IPS-18c (cell line): ENCODE measurements around the gene NTRK2.

Source experiments
- H3K4me3 ChIP-seq: 2 replicates; pipeline ENCODE4 v1.7.0; 2013; ENCODE audit warnings: low read depth, mild to moderate bottlenecking, low read length, moderate library complexity; ENCODE audit not compliant: insufficient read depth
- H3K9me3 ChIP-seq: one replicate; pipeline ENCODE4 v1.6.1; 2013; ENCODE audit warnings: mild to moderate bottlenecking, low read length, moderate library complexity; ENCODE audit not compliant: control insufficient read depth, insufficient read depth

NTRK2 gene

DNA sequence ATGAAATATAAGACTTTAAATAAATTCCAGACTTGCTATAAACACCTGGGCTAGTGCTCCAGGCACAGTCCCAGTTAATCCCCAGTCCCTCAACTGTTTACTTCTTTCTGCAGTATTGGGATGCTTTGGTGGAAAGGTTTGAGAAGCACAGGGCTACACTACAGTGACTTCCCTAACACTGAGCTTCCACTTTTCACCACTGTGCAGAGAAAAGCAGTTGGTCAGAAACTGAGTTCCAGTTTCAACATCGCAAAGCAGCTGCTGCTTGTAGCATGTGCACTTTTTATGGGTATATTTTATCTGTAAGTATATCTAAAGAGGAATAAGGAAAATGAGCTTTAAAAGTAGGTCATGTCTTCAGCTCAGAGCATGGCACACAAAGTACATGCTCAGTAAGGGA, 339.7 kb downstream of the NTRK2 start:
- no peak overlapping the region for H3K4me3 ChIP-seq
- no peaks in the 10 kb centered on the region for H3K9me3 ChIP-seq

GRCh38 chr9:85013703-85014102, 344.2 kb downstream of the NTRK2 start:
- H3K9me3 ChIP-seq = no peaks in the 10 kb centered on the region
- H3K4me3 ChIP-seq = no peak overlapping the region

GRCh38 chr9:85014292-85014691, 344.8 kb downstream of the NTRK2 start:
- Histone ChIP-seq H3K9me3 (no peaks in the 10 kb centered on the region), H3K4me3 (no peak overlapping the region)

DNA sequence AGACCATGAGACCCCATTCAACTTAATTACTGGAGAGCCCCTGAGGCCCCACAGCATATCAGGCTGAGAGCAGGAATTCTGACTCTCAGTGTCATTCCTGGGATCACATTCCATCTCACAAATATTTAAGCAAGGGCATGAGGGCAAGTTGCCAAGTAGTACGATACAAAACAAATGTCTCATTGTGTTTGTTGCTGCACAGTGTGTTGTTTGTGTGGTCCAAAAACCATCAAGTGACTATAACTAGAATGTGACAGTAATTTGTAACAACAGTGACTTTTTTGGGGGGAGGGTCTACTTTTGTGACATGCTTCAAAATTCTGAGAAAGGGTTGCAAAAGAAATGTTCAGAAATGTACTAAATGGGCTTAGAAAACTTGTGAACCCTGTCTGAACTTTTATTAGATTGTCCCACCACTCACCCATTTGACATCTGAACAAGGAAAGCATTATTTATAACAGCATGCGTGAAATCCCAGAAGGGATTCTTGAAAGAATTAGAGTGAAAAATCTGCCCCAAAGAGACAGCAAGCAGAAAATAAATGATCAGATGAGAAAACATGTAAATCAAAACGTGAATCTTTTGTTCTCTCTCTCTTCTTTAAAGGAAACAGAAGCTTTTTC, 347.0 kb downstream of the NTRK2 start:
- Histone ChIP-seq H3K9me3 (no peaks in the 10 kb centered on the region), H3K4me3 (no peak overlapping the region)

DNA sequence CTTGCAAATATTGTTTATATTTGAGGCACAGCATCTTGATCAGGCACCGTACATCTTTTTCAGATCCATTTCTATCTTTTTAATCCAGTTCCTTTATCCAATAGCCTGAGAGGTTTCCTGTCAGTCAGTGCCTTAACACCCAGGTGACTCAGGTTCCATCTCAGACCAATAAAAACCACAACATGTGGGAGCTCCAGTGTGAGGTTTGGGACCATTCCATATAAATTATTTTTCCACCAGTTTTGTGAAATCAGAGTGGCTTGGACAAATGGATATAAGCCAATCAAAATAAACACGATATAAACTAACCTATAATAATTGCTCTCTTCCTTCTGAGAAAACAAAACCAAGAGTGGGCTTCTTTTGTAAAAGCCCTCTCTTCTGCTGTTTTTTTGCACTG, 351.3 kb downstream of the NTRK2 start:
- H3K9me3 ChIP-seq = no peaks in the 10 kb centered on the region
- no peak overlapping the region for H3K4me3 ChIP-seq

DNA sequence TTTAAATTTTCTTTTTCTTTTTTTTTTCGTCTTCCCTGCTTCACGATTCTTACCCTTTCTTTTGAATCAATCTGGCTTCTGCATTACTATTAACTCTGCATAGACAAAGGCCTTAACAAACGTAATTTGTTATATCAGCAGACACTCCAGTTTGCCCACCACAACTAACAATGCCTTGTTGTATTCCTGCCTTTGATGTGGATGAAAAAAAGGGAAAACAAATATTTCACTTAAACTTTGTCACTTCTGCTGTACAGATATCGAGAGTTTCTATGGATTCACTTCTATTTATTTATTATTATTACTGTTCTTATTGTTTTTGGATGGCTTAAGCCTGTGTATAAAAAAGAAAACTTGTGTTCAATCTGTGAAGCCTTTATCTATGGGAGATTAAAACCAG, 352.2 kb downstream of the NTRK2 start:
- Histone ChIP-seq H3K9me3 (no peaks in the 10 kb centered on the region), H3K4me3 (no peak overlapping the region)

DNA sequence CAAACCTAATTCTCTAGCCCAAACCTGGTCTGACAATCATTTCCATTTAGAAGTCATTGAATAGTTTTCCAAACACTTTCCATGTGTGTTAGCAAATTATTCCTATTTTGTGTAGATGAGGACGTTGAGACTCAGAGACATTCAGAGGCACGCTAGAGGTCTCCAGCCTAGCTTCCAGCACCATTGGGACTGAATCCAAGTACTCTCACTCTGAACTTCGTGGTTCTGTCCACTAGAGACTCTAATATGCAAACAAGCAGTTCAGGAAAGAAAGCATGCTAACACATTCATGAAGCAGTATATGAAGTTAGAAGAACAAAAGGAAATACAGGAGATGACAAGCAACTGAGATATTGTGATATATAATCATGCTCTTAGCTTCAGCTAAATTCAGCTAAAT, 354.8 kb downstream of the NTRK2 start:
- no peak overlapping the region for H3K4me3 ChIP-seq
- H3K9me3 ChIP-seq = no peaks in the 10 kb centered on the region

DNA sequence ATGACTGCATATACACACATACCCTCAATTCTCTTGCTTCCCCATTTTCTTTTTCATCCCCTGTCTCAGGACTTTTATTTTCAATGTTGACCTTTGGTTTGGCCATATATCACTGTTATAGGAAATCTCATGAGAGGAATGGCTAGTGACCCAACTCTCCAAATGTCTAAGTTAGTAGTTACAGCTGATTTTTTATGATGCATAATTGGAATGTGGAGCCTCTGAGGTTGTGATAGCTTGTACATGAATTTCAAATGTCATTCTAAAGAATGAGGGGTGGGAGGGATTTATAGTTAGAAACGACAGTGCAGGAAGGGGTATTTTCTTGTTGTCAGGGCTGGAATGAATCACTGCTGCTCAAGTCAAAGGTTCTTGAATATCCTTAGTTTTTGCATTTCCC, 356.1 kb downstream of the NTRK2 start:
- H3K4me3 ChIP-seq = no peak overlapping the region

DNA sequence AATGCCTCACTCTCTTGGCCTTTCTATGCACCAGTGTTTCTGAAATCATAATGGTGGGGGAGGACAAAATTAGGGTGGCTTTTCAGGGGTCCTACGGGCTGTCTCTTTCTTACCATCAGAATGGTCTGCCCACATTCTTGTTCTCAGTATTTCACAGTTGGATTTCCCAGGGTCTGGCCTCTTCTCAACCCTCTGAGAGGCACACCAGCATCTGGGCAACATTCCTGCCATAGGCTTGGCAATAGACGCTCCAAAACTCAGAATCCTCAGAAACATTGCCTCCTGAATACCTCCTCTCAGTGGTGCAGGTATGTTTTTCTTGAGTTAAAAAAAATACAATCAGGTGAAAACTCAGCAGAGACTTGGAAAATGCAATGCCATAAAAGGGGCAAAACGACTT, 358.3 kb downstream of the NTRK2 start:
- Histone ChIP-seq H3K4me3 (no peak overlapping the region), H3K9me3 (no peaks in the 10 kb centered on the region)

More for the DNA sequence above, 356.1 kb downstream of the NTRK2 start:
- no peaks in the 10 kb centered on the region for H3K9me3 ChIP-seq

DNA sequence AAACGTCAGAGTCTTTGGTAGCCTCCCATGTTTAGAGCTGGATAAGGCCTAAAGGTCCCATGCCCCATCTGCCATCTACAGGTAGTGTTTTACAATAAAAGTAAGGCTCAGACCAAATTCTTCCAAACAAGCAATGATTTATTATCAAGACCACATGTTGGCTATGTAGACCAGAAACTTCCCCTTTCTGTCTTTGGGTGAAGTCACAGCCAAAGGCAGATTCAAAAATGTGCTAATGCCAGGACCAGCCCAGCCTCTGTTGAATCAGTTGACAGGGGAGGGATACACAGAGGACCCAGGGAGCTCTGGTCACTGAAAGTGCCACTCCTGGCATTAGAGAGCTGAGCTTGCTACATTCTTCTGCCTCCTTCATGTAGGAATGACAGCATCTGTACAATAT, 360.8 kb downstream of the NTRK2 start:
- no peak overlapping the region for H3K4me3 ChIP-seq
- no peaks in the 10 kb centered on the region for H3K9me3 ChIP-seq

- Histone ChIP-seq H3K4me3 (no peak overlapping the region), H3K9me3 (no peaks in the 10 kb centered on the region)
Measured at GRCh38 chr9:85036496-85036895, 367.0 kb downstream of the NTRK2 start.

- no peaks in the 10 kb centered on the region for H3K9me3 ChIP-seq
- no peak overlapping the region for H3K4me3 ChIP-seq
Measured at GRCh38 chr9:85038061-85038460, 368.5 kb downstream of the NTRK2 start.

DNA sequence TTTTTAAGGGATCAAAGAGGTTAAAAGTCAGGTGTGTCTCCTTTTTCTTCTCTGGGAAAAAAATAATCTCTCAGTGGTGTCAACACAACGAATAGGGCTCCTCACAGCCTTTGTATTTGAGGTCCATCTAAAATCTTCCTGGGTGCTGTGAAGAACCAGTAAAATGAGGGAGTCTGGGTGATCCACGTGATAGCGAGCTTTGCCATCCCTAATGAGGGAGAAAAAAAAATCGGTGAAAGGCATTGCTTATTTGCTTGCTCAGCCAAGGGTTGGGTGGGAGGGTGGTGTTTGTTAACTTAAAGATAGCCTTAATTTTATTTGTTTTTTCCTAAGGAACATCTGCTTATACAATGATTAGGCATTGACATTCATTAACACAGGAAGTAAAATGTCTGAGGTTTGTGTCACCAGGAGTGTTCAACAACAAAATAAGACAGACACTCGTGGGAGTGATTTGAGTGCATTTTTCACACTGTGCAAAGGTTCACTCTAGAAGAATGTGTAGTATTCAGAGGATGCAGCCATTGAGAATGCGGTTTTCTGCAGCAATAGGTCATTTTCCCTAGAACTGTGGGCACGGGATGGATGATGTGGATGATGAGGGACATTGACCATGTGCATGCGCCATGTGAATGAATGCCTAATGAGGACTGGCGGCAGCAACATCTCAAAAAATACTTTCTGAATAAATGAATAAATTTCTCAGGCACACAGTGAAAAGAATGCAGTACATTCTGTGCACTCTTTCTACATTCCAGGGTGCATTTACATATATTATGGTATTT, 369.5 kb downstream of the NTRK2 start:
- no peak overlapping the region for H3K4me3 ChIP-seq
- no peaks in the 10 kb centered on the region for H3K9me3 ChIP-seq

- Histone ChIP-seq H3K4me3 (no peak overlapping the region), H3K9me3 (no peaks in the 10 kb centered on the region)
Measured at GRCh38 chr9:85040146-85040545, 370.6 kb downstream of the NTRK2 start.

DNA sequence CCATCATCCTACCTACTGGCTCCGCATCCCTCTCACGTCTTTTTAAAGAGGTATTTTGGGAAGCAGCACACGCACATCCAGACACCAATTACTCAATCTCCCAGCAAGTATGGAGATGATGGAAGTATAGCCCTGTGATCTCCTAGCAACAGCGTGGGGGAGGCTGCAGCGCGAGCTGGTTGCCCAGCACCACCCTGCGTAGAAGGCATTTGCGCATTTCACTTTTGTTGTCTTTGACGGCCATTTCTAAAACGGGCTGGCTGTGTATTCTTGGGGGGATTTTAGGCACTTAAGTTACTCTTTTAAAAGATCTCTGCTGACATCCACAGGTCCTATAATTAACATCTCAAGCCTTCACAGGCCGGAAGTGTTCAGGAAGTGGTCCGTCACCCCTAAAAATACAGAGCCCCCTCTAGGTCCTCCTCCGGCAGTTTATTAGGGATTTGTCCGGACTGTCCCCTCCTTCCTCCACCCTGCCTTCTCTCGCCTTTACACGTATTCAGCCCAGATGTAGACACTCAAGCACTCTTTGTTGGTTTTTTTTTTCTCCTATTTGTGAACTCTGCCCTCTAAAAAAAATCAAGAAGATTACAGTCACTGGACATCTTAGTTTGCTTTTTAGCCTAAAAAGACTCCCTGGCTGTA, 371.4 kb downstream of the NTRK2 start:
- no peaks in the 10 kb centered on the region for H3K9me3 ChIP-seq
- H3K4me3 ChIP-seq = no peak overlapping the region

DNA sequence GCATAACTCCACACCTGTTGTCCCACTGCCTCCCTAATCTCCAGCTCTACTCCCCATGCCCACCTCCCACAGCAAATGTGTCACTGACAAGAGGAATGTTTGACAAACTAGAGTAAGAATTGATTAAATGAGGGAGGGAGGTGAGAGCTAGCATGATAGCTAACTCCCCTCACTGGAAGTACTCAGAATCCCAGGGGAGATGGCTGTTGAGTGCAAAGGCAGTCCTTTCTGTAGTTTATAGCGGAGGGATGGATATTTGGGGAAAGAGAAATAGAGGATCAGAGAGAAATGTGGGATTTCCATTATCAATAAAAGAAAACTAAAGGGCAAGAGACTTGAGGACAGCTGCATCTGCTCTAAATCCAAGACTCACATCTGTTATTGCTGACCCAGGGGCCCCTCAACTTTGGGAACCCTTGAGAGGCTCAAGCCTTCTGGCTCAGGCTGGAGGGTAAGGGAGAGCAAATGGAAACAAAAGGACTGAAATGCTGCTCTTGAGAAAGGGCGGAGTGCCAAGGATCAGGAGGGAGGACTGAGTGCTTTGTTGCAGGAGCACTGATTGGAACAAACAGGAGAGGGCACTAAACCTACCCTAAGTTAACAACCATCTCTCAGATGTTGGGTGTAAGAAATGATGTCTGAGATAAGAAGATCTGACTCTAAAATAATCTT, 372.1 kb downstream of the NTRK2 start:
- no peaks in the 10 kb centered on the region for H3K9me3 ChIP-seq

GRCh38 chr9:85042981-85043647, 373.6 kb downstream of the NTRK2 start:
- Histone ChIP-seq H3K9me3 (no peaks in the 10 kb centered on the region), H3K4me3 (no peak overlapping the region)

More for the DNA sequence above, 372.1 kb downstream of the NTRK2 start:
- H3K4me3 ChIP-seq = no peak overlapping the region
